OCI-LY1 (cell line): Measurements from ENCODE around the gene PTGFRN.

ENCODE experiments used
- H2AFZ ChIP-seq: fragments of 200-600 bp; sonication (generic), shearing (Covaris generic); 2 replicates; pipeline ENCODE4 v1.6.0; 2014; ENCODE audit warnings: antibody characterized with exemption, mild to moderate bottlenecking, low read length
- H3F3A ChIP-seq: fragments of 200-600 bp; sonication (generic), shearing (Covaris generic); 2 replicates; pipeline ENCODE4 v1.6.0; 2014; ENCODE audit warnings: mild to moderate bottlenecking, antibody characterized with exemption, low read length, moderate library complexity; ENCODE audit not compliant: insufficient read depth
- H3K27ac ChIP-seq: fragments of 200-600 bp; sonication (generic); 2 replicates; pipeline ENCODE4 v1.5.1; 2014; ENCODE audit warnings: low read length, mixed run types, mild to moderate bottlenecking, low read depth; ENCODE audit not compliant: poor library complexity, severe bottlenecking
- H3K27me3 ChIP-seq: fragments of 200-600 bp; sonication (generic); 2 replicates; pipeline ENCODE4 v1.6.0; 2014; ENCODE audit warnings: antibody characterized with exemption, mild to moderate bottlenecking, low read length, moderate library complexity; ENCODE audit not compliant: insufficient read depth
- H3K36me3 ChIP-seq: fragments of 200-600 bp; sonication (generic); 2 replicates; pipeline ENCODE4 v1.6.1; 2014; ENCODE audit warnings: mild to moderate bottlenecking, antibody characterized with exemption, low read length, moderate library complexity, mixed read lengths; ENCODE audit not compliant: insufficient read depth
- H3K4me1 ChIP-seq: fragments of 200-600 bp; sonication (generic); 2 replicates; pipeline ENCODE4 v1.5.1; 2014; ENCODE audit warnings: mild to moderate bottlenecking, low read length, moderate library complexity; ENCODE audit not compliant: insufficient read depth, severe bottlenecking
- H3K4me2 ChIP-seq: fragments of 200-600 bp; sonication (generic), shearing (Covaris generic); 2 replicates; pipeline ENCODE4 v1.6.1; 2014; ENCODE audit warnings: low read length
- H3K4me3 ChIP-seq: fragments of 200-600 bp; sonication (generic); 2 replicates; pipeline ENCODE4 v1.5.1; 2014; ENCODE audit warnings: low read length, low read depth, mild to moderate bottlenecking, mixed read lengths; ENCODE audit not compliant: poor library complexity, severe bottlenecking
- H3K79me2 ChIP-seq: fragments of 200-600 bp; shearing (Covaris generic); 2 replicates; pipeline ENCODE4 v1.6.1; 2016; ENCODE audit warnings: mixed run types, low read length, mixed read lengths; ENCODE audit not compliant: insufficient read depth
- H3K9ac ChIP-seq: fragments of 200-600 bp; sonication (generic), shearing (Covaris generic); 2 replicates; pipeline ENCODE4 v1.6.1; 2014; ENCODE audit warnings: mild to moderate bottlenecking, low read length, mixed read lengths
- H3K9me2 ChIP-seq: fragments of 200-600 bp; sonication (generic), shearing (Covaris generic); 2 replicates; pipeline ENCODE4 v1.6.1; 2014; ENCODE audit warnings: low read depth, mild to moderate bottlenecking, low read length, mixed read lengths
- H3K9me3 ChIP-seq: fragments of 200-600 bp; shearing (Covaris generic); 2 replicates; pipeline ENCODE4 v1.6.1; 2014; ENCODE audit warnings: low read length, mixed read lengths
- H4K20me1 ChIP-seq: fragments of 200-600 bp; sonication (generic), shearing (Covaris generic); 2 replicates; pipeline ENCODE4 v1.6.0; 2016; ENCODE audit warnings: mild to moderate bottlenecking, low read length; ENCODE audit not compliant: insufficient read depth
- CTCF ChIP-seq: fragments of 200-600 bp; sonication (generic), shearing (Covaris generic); IDR thresholded peaks from 2 replicates; pipeline ENCODE4 v1.5.1; 2017; ENCODE audit warnings: mild to moderate bottlenecking, antibody characterized with exemption, low read length, moderate library complexity, mixed read lengths
- EZH2 ChIP-seq: fragments of 200-600 bp; sonication (generic), shearing (Covaris generic); IDR thresholded peaks from 2 replicates; pipeline ENCODE4 v1.8.0; 2017; ENCODE audit warnings: borderline replicate concordance, mixed run types, mild to moderate bottlenecking, antibody characterized with exemption, low read length, moderate library complexity, mixed read lengths

The PTGFRN gene

GRCh38 chr1:116891396-116892079 lies 18.2 kb upstream of the PTGFRN start:
- no peaks in the 10 kb centered on the region for H3K9me2 ChIP-seq
- no peak overlapping the region for H3K4me3 ChIP-seq
- H3K4me1 ChIP-seq, result no peaks in the 10 kb centered on the region
- no peaks in the 10 kb centered on the region for H4K20me1 ChIP-seq
- no peaks in the 10 kb centered on the region for H3K79me2 ChIP-seq
- H3K9ac ChIP-seq, result no peak overlapping the region
- no peaks in the 10 kb centered on the region; the same call in 1 of the 2 replicates for H3K36me3 ChIP-seq
- H3K4me2 ChIP-seq, result no peak overlapping the region
- H3K27ac ChIP-seq, result no peak overlapping the region
- H3K9me3 ChIP-seq, result peaks cover 6% of the 10 kb centered on the region
- no peaks in the 10 kb centered on the region for H3F3A ChIP-seq
- no peaks in the 10 kb centered on the region for H3K27me3 ChIP-seq
- no peak overlapping the region for H2AFZ ChIP-seq
- TF ChIP-seq EZH2, result no peak
- no peak for TF ChIP-seq CTCF

GRCh38 chr1:116895073-116895472 lies 14.6 kb upstream of the PTGFRN start:
- Histone ChIP-seq H3K36me3 (no peaks in the 10 kb centered on the region; the same call in 1 of the 2 replicates), H3K4me2 (no peak overlapping the region), H3K27me3 (no peaks in the 10 kb centered on the region), H3K9me3 (peaks cover 6% of the 10 kb centered on the region), H3K9me2 (no peaks in the 10 kb centered on the region), H3K79me2 (no peaks in the 10 kb centered on the region), H4K20me1 (no peaks in the 10 kb centered on the region), H3K9ac (no peak overlapping the region), H3K27ac (no peak overlapping the region), H3K4me3 (no peak overlapping the region), H2AFZ (no peak overlapping the region), H3K4me1 (no peaks in the 10 kb centered on the region), H3F3A (no peaks in the 10 kb centered on the region)
- TF ChIP-seq EZH2 (no peak), CTCF (no peak)

DNA sequence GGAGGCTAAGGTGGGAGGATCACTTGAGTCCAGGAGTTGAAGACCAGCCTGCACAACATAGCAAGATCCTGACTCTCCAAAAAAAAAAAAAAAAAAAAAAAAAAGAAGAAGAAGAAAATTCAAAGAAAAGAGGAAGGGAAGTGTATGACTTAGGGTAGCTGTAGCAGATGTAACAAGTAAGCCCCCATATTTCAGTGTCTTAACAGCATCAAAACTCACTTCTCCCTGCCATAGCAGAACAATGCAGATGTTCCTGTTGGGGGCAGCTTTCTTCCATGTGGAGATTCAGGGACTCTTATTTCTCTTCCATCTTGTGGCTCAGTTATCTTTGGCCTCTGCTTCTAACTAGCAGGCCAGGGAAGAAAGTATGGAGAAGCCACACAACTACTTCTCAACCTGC lies 10.2 kb upstream of the PTGFRN start:
- TF ChIP-seq CTCF, result no peak
- TF ChIP-seq EZH2, result no peak
- H3K9me3 ChIP-seq, result peaks cover 6% of the 10 kb centered on the region
- H3F3A ChIP-seq, result no peaks in the 10 kb centered on the region
- H4K20me1 ChIP-seq, result no peaks in the 10 kb centered on the region
- no peaks in the 10 kb centered on the region for H3K27me3 ChIP-seq
- no peak overlapping the region for H3K9ac ChIP-seq
- H3K4me1 ChIP-seq, result no peaks in the 10 kb centered on the region
- H3K79me2 ChIP-seq, result no peaks in the 10 kb centered on the region
- H3K4me2 ChIP-seq, result no peak overlapping the region
- no peak overlapping the region for H2AFZ ChIP-seq
- H3K4me3 ChIP-seq, result no peak overlapping the region
- no peak overlapping the region for H3K27ac ChIP-seq
- H3K36me3 ChIP-seq, result no peaks in the 10 kb centered on the region
- H3K9me2 ChIP-seq, result no peaks in the 10 kb centered on the region
